Brain microvascular endothelial cell (primary cell): Measurements from ENCODE around the gene PDE8A.
"Not testable (repeated sequence)": the region's sequence is repeated elsewhere in the genome, so short reads cannot be mapped to it uniquely, and the experiment has no call there.

Source experiments
- DNase-seq: peaks from one replicate; pipeline ENCODE4 v3.0.0-alpha.2; 2020
- H3K27ac ChIP-seq: fragments of 250-450 bp; sonication (Bioruptor Pico); 2 replicates; pipeline ENCODE4 v1.5.1; 2020; ENCODE audit warnings: mild to moderate bottlenecking, moderate library complexity
- H3K27me3 ChIP-seq: fragments of 250-450 bp; sonication (Bioruptor Pico); replicated peaks from 2 replicates; pipeline ENCODE4 v1.5.1; 2020; ENCODE audit warnings: mild to moderate bottlenecking
- H3K36me3 ChIP-seq: fragments of 250-450 bp; sonication (Bioruptor Pico); replicated peaks from 2 replicates; pipeline ENCODE4 v1.5.1; 2020; ENCODE audit warnings: mild to moderate bottlenecking
- H3K4me3 ChIP-seq: 2 replicates; pipeline ENCODE4 v1.5.1; 2011; ENCODE audit warnings: low read depth, mild to moderate bottlenecking, control low read depth, low read length, moderate library complexity
- in situ Hi-C: cut with HindIII; loops from 2 replicates; pipeline ENCODE4 v1.10.0; 2017; ENCODE audit warnings: low sequenced_read_pairs, low pct_ligation_motif_present
- TF ChIP-seq, protein P1 (sequence below): IDR thresholded peaks from 2 replicates; pipeline ENCODE4 v1.5.1; 2011; ENCODE audit warnings: low read depth, mild to moderate bottlenecking, moderate library complexity, low read length, control low read depth, inconsistent platforms; ENCODE audit errors: missing control alignments

Gene PDE8A

DNA sequence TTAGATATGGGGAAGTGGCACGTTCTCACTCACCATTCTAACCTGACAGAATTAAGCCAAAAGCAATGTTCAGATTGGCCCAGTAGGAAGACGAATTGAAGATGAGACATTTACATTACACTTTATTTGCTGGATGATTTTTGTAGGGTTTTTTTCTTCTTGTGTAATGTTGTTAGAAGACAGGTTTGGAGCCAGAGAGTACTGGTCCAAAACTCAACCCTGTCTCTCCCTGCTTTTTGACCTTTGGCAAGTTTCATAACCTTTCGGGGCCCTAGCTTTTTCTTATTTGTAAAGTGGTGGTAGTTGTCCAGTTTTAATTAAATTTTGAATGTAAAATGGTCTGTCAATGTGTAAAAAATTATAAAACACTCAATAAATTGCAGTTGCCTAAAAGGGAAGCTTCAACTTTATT lies 29.5 kb downstream of the PDE8A start:
- TF ChIP-seq, protein P1, sequence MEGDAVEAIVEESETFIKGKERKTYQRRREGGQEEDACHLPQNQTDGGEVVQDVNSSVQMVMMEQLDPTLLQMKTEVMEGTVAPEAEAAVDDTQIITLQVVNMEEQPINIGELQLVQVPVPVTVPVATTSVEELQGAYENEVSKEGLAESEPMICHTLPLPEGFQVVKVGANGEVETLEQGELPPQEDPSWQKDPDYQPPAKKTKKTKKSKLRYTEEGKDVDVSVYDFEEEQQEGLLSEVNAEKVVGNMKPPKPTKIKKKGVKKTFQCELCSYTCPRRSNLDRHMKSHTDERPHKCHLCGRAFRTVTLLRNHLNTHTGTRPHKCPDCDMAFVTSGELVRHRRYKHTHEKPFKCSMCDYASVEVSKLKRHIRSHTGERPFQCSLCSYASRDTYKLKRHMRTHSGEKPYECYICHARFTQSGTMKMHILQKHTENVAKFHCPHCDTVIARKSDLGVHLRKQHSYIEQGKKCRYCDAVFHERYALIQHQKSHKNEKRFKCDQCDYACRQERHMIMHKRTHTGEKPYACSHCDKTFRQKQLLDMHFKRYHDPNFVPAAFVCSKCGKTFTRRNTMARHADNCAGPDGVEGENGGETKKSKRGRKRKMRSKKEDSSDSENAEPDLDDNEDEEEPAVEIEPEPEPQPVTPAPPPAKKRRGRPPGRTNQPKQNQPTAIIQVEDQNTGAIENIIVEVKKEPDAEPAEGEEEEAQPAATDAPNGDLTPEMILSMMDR: no peak
- no peaks in the 10 kb centered on the region for H3K36me3 ChIP-seq
- in situ Hi-C loops: no loop called here
- H3K27ac ChIP-seq: no peak overlapping the region
- H3K4me3 ChIP-seq: no peak overlapping the region
- H3K27me3 ChIP-seq: no peaks in the 10 kb centered on the region
- no peak for DNase-seq

DNA sequence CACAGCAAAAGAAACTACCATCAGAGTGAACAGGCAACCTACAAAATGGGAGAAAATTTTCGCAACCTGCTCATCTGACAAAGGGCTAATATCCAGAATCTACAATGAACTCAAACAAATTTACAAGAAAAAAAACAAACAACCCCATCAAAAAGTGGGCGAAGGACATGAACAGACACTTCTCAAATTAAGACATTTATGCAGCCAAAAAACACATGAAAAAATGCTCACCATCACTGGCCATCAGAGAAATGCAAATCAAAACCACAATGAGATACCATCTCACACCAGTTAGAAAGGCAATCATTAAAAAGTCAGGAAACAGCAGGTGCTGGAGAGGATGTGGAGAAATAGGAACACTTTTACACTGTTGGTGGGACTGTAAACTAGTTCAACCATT lies 30.1 kb downstream of the PDE8A start:
- DNase-seq, H3K27ac ChIP-seq, H3K36me3 ChIP-seq, H3K4me3 ChIP-seq, H3K27me3 ChIP-seq, in situ Hi-C loops: not testable (repeated sequence)

DNA sequence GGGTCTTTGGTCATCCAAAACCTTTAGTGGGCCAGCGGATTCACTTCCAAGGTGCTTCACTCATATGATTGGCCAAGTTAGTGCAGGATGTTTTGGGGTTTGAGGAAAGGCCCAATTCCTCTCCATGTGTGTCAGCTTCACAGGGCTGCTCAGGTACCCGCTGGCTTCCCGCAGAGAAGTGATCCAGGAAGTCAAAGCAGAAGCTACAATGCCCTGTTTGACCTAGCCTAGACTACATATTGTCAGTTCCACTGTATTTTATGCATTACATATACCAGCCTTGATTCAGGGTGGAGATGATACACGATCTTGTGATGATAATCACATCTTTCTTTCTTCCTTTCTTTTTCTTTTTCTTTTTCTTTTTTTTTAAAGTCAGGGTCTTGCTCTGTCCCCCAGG lies 32.1 kb downstream of the PDE8A start:
- in situ Hi-C loops: no loop called here
- DNase-seq: no peak
- Histone ChIP-seq H3K27ac (no peak overlapping the region), H3K4me3 (no peak overlapping the region), H3K36me3 (no peaks in the 10 kb centered on the region), H3K27me3 (no peaks in the 10 kb centered on the region)
- TF ChIP-seq, protein P1: no peak

DNA sequence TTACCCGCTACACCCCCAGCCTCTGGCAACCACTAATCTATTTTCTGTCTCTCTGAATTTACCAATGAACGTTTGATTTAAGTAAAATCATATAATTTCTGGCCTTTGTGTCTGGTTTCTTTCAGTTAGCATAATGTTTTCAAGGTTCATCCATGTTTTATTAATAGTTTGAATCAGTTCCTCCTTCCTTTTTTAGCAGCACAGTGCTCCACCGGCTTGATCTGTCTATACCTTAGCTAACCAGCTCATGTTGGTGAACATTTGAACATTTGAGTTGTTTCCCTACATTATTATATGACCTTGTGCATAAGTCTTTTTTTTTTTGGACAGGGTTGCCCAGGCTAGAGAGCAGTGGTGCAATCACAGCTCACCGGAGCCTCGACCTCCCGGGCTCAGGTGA lies 33.3 kb downstream of the PDE8A start:
- Histone ChIP-seq H3K27ac (no peak overlapping the region), H3K36me3 (no peaks in the 10 kb centered on the region), H3K27me3 (no peaks in the 10 kb centered on the region), H3K4me3 (no peak overlapping the region)
- in situ Hi-C loops: no loop called here
- TF ChIP-seq, protein P1: no peak
- DNase-seq: no peak

DNA sequence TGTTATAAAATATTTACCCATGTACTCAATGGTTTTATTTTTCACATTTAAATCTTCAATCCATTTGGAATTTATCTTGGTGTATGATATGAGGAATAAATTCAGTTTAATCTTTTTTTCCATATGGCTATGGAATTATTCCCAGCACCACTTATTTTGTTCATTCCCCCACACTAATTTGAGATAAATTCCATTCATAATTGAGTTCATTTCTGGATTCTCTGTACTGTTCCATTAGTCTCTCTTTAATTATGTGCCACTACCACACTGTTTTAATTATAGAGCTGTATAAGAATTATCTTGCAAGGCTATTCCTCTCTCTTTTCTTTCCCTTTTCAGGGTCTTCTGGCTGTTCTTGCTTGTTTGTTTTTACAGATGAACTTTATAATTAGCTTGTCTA lies 34.6 kb downstream of the PDE8A start:
- no peak overlapping the region for H3K4me3 ChIP-seq
- no peaks in the 10 kb centered on the region for H3K27me3 ChIP-seq
- no peaks in the 10 kb centered on the region for H3K36me3 ChIP-seq
- no peak overlapping the region for H3K27ac ChIP-seq
- TF ChIP-seq, protein P1: no peak
- in situ Hi-C loops: no loop called here
- no peak for DNase-seq

DNA sequence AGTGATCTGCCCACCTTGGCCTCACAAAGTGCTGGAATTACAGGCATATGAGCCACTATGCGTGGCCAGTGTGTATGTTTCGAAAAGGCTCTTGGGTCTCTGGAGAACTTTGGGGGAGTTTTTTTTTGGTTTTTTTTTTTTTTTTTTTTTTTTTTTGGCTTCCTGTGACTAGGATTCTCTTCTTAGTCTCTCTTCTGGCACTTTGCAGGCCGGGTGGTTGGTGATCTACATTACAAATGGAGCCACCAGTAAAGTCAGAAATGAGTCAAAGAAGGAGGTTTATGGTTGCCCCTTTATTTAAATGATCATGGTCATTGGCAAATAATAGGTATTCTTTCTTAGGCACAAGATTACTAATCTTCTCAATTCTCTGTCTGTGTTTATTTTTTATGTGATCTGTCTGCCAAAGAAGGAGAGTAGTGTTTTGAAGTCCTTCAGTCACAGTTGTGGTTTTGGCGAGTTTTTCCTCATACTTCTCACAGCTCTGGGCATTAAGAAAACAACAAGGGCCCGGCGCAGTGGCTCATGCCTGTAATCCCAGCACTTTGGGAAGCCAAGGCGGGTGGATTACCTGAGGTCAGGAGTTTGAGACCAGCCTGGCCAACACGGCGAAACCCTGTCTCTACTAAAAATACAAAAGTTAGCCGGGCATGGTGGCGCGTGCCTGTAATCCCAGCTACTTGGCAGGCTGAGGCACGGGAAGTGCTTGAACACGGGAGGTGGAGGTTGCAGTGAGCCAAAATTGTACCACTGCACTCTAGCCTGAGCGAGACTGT lies 38.3 kb downstream of the PDE8A start:
- no peak for DNase-seq
- TF ChIP-seq, protein P1: no peak
- Histone ChIP-seq H3K36me3 (no peaks in the 10 kb centered on the region), H3K4me3 (no peak overlapping the region), H3K27ac (no peak overlapping the region), H3K27me3 (no peaks in the 10 kb centered on the region)
- in situ Hi-C loops: no loop called here
